Smooth muscle cell (in vitro differentiated cells): ENCODE data around the gene TMED4. TPM values are rescaled to one million over a fixed set of nuclear protein-coding genes. Genes with fewer than 3 reads are reported as not detected.

Experiments used
- DNase-seq: peaks from one replicate; lab custom pipeline; 2025; ENCODE audit not compliant: unreplicated experiment; lab: John Stamatoyannopoulos, UW
- H2AFZ ChIP-seq: fragments of 200-600 bp; sonication (generic); 2 replicates; pipeline ENCODE4 v1.6.0; 2016; ENCODE audit warnings: antibody characterized with exemption, low read depth, mild to moderate bottlenecking
- H3F3A ChIP-seq: fragments of 200-600 bp; sonication (generic); 2 replicates; pipeline ENCODE4 v1.6.0; 2017; ENCODE audit warnings: antibody characterized with exemption, low read depth
- H3K27ac ChIP-seq: fragments of 200-600 bp; sonication (generic); 2 replicates; pipeline ENCODE4 v1.5.1; 2016; ENCODE audit warnings: low read depth, mild to moderate bottlenecking
- H3K27me3 ChIP-seq: fragments of 200-600 bp; sonication (generic); 2 replicates; pipeline ENCODE4 v1.6.1; 2016; ENCODE audit warnings: low read depth, mild to moderate bottlenecking
- H3K36me3 ChIP-seq: fragments of 200-600 bp; sonication (generic); 2 replicates; pipeline ENCODE4 v1.5.1; 2016; ENCODE audit warnings: low read depth
- H3K4me1 ChIP-seq: fragments of 200-600 bp; sonication (generic); 2 replicates; pipeline ENCODE4 v1.5.1; 2016; ENCODE audit warnings: low read depth
- H3K4me2 ChIP-seq: fragments of 200-600 bp; sonication (generic); 2 replicates; pipeline ENCODE4 v1.6.0; 2016; ENCODE audit warnings: mild to moderate bottlenecking
- H3K4me3 ChIP-seq: fragments of 200-600 bp; sonication (generic); 2 replicates; pipeline ENCODE4 v1.5.1; 2016; ENCODE audit warnings: mild to moderate bottlenecking
- H3K79me2 ChIP-seq: fragments of 200-600 bp; sonication (generic); 2 replicates; pipeline ENCODE4 v1.6.0; 2016; ENCODE audit warnings: low read depth, mild to moderate bottlenecking
- H3K9ac ChIP-seq: fragments of 200-600 bp; sonication (generic); 2 replicates; pipeline ENCODE4 v1.6.0; 2016; ENCODE audit warnings: low read depth
- H3K9me3 ChIP-seq: fragments of 200-600 bp; sonication (generic); replicated peaks from 2 replicates; pipeline ENCODE4 v1.5.1; 2016; ENCODE audit warnings: low read depth
- H4K20me1 ChIP-seq: fragments of 200-600 bp; sonication (generic); 2 replicates; pipeline ENCODE4 v1.6.0; 2016; ENCODE audit warnings: low read depth
- WGBS: methylation state at CpG from one replicate; pipeline ENCODE4 v1.1.7; 2016; ENCODE audit warnings: low lambda C conversion rate; 5-methylcytosine and 5-hydroxymethylcytosine counted together
- polyA plus RNA-seq: library from polyadenylated mRNA; unstranded; fragments of >200 nt; fragmentation: Nextera tagmentation; extraction: Ambion mirVana; gene quantifications from 2 replicates; pipeline ENCODE4 v1.2.1, GENCODE V29; 2016
- total RNA-seq: library from RNA; depleted of rRNA; stranded (reverse); fragments of >200 nt; gene quantifications from 2 replicates; pipeline ENCODE4 v1.2.3, GENCODE V29; 2014
- TF ChIP-seq, protein P1 (sequence below): fragments of 200-600 bp; sonication (generic); IDR thresholded peaks from 2 replicates; pipeline ENCODE4 v1.5.1; 2017; ENCODE audit warnings: borderline replicate concordance, mild to moderate bottlenecking, antibody characterized with exemption; ENCODE audit not compliant: insufficient read depth, poor library complexity, severe bottlenecking

The TMED4 gene
- total RNA-seq (50.8 and 83.5 TPM in 2 replicates), polyA plus RNA-seq (38.4 and 48.7 TPM in 2 replicates)

DNA sequence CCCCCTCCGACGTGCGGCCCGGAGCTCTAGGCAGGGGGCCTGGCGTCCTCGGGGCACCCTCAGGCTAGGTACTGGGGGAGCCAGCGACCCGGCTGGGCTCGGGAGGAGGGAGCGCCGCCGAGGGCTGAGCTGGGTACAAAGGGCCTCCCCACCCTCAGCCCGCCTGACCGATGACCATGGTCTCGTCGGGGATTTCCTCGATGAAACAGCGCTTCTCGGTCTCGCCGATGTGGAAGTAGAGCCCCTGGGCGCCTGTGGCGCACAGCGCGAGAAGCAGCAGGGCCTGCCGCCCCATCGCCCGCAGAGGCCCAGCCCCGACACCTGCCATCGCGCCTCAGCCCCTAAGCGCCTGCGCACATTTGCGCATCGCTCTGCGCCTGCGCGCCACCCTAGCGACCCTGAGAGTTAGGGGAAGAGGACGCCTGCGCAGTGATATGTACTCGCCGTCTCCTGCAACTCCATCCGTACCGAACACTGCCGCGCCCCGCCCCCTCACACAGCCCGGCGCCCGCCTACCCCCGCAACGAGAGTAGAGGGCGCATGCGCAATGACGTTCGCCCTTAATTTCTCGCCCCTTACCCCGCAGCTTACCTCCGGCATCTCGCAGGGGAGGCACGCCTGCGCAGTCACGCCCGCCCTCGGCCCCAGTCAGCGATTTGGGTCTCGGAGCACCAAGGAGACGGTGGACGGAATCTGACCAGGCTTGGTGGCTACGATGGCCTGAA lies at the start of gene TMED4:
Gene TMED4 (minus strand): TSS at position 353 of the 725 bp plus-strand sequence. CDS start 25 bp downstream, at position 328.
- peak within 1 kb of the TSS; percentile 92 for H3K4me2 ChIP-seq
- peak; percentile 99 for DNase-seq
- H3K36me3 ChIP-seq, result no peaks in the 10 kb centered on the region
- H3K27ac ChIP-seq, result peak within 1 kb of the TSS; percentile 90
- H3K27me3 ChIP-seq, result no peaks in the 10 kb centered on the region
- H3K79me2 ChIP-seq, result peaks cover 16% of the 10 kb centered on the region
- peak within 1 kb of the TSS; percentile 96 for H2AFZ ChIP-seq
- WGBS, result under 1% methylated on average over 51 of the region's 71 CpGs
- no peaks in the 10 kb centered on the region for H3F3A ChIP-seq
- peak within 1 kb of the TSS; percentile 71 for H3K4me3 ChIP-seq
- TF ChIP-seq, protein P1, sequence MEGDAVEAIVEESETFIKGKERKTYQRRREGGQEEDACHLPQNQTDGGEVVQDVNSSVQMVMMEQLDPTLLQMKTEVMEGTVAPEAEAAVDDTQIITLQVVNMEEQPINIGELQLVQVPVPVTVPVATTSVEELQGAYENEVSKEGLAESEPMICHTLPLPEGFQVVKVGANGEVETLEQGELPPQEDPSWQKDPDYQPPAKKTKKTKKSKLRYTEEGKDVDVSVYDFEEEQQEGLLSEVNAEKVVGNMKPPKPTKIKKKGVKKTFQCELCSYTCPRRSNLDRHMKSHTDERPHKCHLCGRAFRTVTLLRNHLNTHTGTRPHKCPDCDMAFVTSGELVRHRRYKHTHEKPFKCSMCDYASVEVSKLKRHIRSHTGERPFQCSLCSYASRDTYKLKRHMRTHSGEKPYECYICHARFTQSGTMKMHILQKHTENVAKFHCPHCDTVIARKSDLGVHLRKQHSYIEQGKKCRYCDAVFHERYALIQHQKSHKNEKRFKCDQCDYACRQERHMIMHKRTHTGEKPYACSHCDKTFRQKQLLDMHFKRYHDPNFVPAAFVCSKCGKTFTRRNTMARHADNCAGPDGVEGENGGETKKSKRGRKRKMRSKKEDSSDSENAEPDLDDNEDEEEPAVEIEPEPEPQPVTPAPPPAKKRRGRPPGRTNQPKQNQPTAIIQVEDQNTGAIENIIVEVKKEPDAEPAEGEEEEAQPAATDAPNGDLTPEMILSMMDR, result no peak
- H3K9me3 ChIP-seq, result no peaks in the 10 kb centered on the region
- no peaks in the 10 kb centered on the region for H4K20me1 ChIP-seq
- H3K4me1 ChIP-seq, result peaks cover 14% of the 10 kb centered on the region
- peak within 1 kb of the TSS; percentile 85 for H3K9ac ChIP-seq

DNA sequence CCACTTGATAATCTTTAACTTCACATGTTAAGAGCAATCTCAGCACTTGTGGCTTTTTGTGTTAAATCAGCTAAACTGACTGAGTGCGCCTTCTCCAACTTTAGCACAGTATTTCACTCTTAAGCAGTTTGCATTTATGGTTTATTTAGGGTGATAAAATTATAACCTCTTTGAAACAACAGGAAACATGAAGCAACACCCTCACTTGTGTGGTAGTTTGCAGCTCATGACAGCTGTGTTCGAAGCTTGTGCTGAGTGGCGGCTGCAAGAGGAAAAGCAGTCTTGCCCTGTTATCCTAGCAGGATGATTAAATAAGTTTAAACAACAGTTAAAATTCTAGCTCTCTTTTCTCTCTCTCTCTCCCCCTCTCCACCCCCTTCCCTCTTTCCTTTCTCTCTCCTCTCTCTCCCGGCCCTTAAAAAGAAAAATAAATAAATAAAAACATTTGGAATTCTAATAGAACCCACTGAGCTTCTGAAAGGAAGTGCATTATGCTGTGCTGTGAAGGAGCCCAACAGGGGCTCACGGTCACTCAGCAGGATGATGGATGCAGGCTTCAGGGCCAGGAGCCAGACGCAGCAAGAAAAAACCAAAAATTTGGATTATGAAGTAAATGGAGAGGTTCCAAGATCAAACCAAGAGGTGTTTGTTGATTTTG lies 49.6 kb upstream of the TMED4 start:
- Histone ChIP-seq H3K4me3 (no peak overlapping the region), H3K27me3 (no peaks in the 10 kb centered on the region), H3K4me2 (no peak overlapping the region), H4K20me1 (peaks cover 10% of the 10 kb centered on the region), H3K9ac (no peak overlapping the region), H3F3A (no peaks in the 10 kb centered on the region), H3K79me2 (peaks cover 16% of the 10 kb centered on the region), H3K4me1 (peaks cover 5% of the 10 kb centered on the region), H2AFZ (no peak overlapping the region), H3K27ac (no peak overlapping the region), H3K9me3 (no peaks in the 10 kb centered on the region), H3K36me3 (no peaks in the 10 kb centered on the region)
- no peak for DNase-seq
- WGBS, result 51% methylated on average over 6 of the region's 6 CpGs
- TF ChIP-seq, protein P1, result no peak

DNA sequence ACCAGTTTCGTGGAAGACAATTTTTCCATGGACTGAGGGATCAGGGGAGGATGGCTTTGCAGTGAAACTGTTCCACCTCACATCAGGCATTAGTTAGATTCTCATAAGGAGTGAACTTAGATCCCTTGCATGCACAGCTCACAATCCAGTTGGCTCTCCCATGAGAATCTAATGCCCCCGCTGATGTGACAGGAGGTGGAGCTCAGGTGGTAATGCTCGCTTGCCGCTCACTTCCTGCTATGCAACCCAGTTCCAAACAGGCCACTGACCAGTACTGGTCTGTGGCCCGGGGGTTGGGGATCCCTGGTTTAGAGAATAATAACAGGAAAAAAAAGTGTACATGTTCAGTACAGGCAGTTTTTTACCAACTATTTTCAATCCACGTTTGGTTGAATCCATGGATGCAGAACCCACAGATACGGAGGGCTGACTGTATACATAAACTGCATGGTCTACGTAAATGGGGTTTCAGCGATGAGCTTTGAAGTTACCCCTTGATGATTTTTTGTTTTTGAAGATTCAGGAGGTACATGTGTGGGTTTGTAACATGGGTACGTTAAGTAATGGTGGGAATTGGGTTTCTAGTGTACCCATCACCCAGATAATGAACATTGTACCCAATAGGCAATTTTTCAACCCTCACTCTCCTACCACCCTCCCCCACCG lies 48.9 kb upstream of the TMED4 start:
- Histone ChIP-seq H3K4me1 (peaks cover 5% of the 10 kb centered on the region), H3K79me2 (peaks cover 16% of the 10 kb centered on the region), H3K27ac (no peak overlapping the region), H4K20me1 (peaks cover 12% of the 10 kb centered on the region), H3K27me3 (no peaks in the 10 kb centered on the region), H2AFZ (no peak overlapping the region), H3K4me2 (no peak overlapping the region), H3F3A (no peaks in the 10 kb centered on the region), H3K9me3 (no peaks in the 10 kb centered on the region), H3K4me3 (no peak overlapping the region), H3K9ac (no peak overlapping the region), H3K36me3 (no peaks in the 10 kb centered on the region)
- DNase-seq, result no peak
- WGBS, result 86% methylated on average over 11 of the region's 11 CpGs
- TF ChIP-seq, protein P1, result no peak
